SK-N-SH treated with all-trans-retinoic acid at 6 μM for 48 hours (cell line): ENCODE data around the gene VWF.

Experiments
- ATAC-seq: fragments of 200-7000 bp; cut with Tn5 transposase; 3 replicates; pipeline ENCODE4 v1.9.1; 2020; ENCODE audit warnings: mild to moderate bottlenecking, moderate library complexity
- ARNTL ChIP-seq: fragments of 450-650 bp; formaldehyde crosslinking; IDR thresholded peaks from 2 replicates; pipeline ENCODE4 v1.5.0; 2020; ENCODE audit warnings: low read depth, mild to moderate bottlenecking, moderate library complexity, borderline replicate concordance
- CSDC2 ChIP-seq: fragments of 250-450 bp; sonication (Bioruptor Pico); IDR thresholded peaks from 2 replicates; pipeline ENCODE4 v1.5.0; 2020; ENCODE audit warnings: mild to moderate bottlenecking, moderate library complexity
- ESRRG ChIP-seq: fragments of 250-450 bp; sonication (Bioruptor Pico); IDR thresholded peaks from 2 replicates; pipeline ENCODE4 v1.6.1; 2021; ENCODE audit warnings: mild to moderate bottlenecking
- GLIS3 ChIP-seq: fragments of 250-450 bp; sonication (Bioruptor Pico); IDR thresholded peaks from 2 replicates; pipeline ENCODE4 v1.5.0; 2020; ENCODE audit warnings: mild to moderate bottlenecking, moderate library complexity
- ISL1 ChIP-seq: fragments of 250-450 bp; sonication (Bioruptor Pico); IDR thresholded peaks from 2 replicates; pipeline ENCODE4 v2.1.2; 2022; ENCODE audit warnings: mild to moderate bottlenecking, moderate library complexity
- OSR1 ChIP-seq: fragments of 250-450 bp; sonication (Bioruptor Pico); IDR thresholded peaks from 2 replicates; pipeline ENCODE4 v1.8.0; 2022; ENCODE audit warnings: moderate library complexity, mild to moderate bottlenecking, inconsistent platforms
- PATZ1 ChIP-seq: fragments of 250-450 bp; sonication (Bioruptor Pico); IDR thresholded peaks from 2 replicates; pipeline ENCODE4 v1.8.0; 2020; ENCODE audit warnings: mild to moderate bottlenecking, moderate library complexity, borderline replicate concordance
- POU6F1 ChIP-seq: fragments of 250-450 bp; sonication (Bioruptor Pico); IDR thresholded peaks from 2 replicates; pipeline ENCODE4 v1.8.0; 2021; ENCODE audit warnings: low read depth, mild to moderate bottlenecking, moderate library complexity, borderline replicate concordance
- PPARA ChIP-seq: fragments of 250-450 bp; sonication (Bioruptor Pico); IDR thresholded peaks from 2 replicates; pipeline ENCODE4 v1.5.0; 2020; ENCODE audit warnings: mild to moderate bottlenecking, borderline replicate concordance
- RARB ChIP-seq: fragments of 250-450 bp; sonication (Bioruptor Pico); IDR thresholded peaks from 2 replicates; pipeline ENCODE4 v1.8.0; 2021; ENCODE audit warnings: mild to moderate bottlenecking, moderate library complexity
- SNAI2 ChIP-seq: fragments of 250-450 bp; sonication (Bioruptor Pico); IDR thresholded peaks from 2 replicates; pipeline ENCODE4 v1.5.0; 2020; ENCODE audit warnings: mild to moderate bottlenecking, moderate library complexity
- TCF4 ChIP-seq: fragments of 250-450 bp; sonication (Bioruptor Pico); IDR thresholded peaks from 2 replicates; pipeline ENCODE4 v1.8.0; 2021; ENCODE audit warnings: mild to moderate bottlenecking, moderate library complexity, borderline replicate concordance
- TOX ChIP-seq: fragments of 250-450 bp; sonication (Bioruptor Pico); IDR thresholded peaks from 2 replicates; pipeline ENCODE4 v1.8.0; 2021; ENCODE audit warnings: mild to moderate bottlenecking, moderate library complexity, borderline replicate concordance
- ZC3H10 ChIP-seq: fragments of 250-450 bp; sonication (Bioruptor Pico); IDR thresholded peaks from 2 replicates; pipeline ENCODE4 v1.5.1; 2021; ENCODE audit warnings: mild to moderate bottlenecking, moderate library complexity
- ZFP3 ChIP-seq: fragments of 250-450 bp; sonication (Bioruptor Pico); IDR thresholded peaks from 2 replicates; pipeline ENCODE4 v1.5.0; 2020; ENCODE audit warnings: mild to moderate bottlenecking, moderate library complexity
- ZFP30 ChIP-seq: fragments of 450-650 bp; formaldehyde crosslinking; IDR thresholded peaks from 2 replicates; pipeline ENCODE4 v1.5.0; 2022; ENCODE audit warnings: mild to moderate bottlenecking, moderate library complexity
- ZNF565 ChIP-seq: fragments of 450-650 bp; formaldehyde crosslinking; conservative IDR thresholded peaks from 2 replicates; pipeline ENCODE4 v1.5.0; 2020; ENCODE audit warnings: low read depth, mild to moderate bottlenecking, moderate library complexity
- ZNF70 ChIP-seq: fragments of 450-650 bp; formaldehyde crosslinking; IDR thresholded peaks from 2 replicates; pipeline ENCODE4 v1.5.0; 2020; ENCODE audit warnings: mild to moderate bottlenecking, moderate library complexity
- ZNF8 ChIP-seq: fragments of 450-650 bp; formaldehyde crosslinking; IDR thresholded peaks from 2 replicates; pipeline ENCODE4 v1.5.0; 2020; ENCODE audit warnings: mild to moderate bottlenecking, moderate library complexity
- TF ChIP-seq, protein P1 (sequence below): fragments of 250-450 bp; sonication (Bioruptor Pico); IDR thresholded peaks from 2 replicates; pipeline ENCODE4 v1.5.1; 2021; ENCODE audit warnings: mild to moderate bottlenecking, moderate library complexity
- TF ChIP-seq, protein P2 (sequence below): fragments of 250-450 bp; sonication (Bioruptor Pico); IDR thresholded peaks from 2 replicates; pipeline ENCODE4 v1.5.1; 2020; ENCODE audit warnings: low read depth, mild to moderate bottlenecking, moderate library complexity
- TF ChIP-seq, protein P3 (sequence below): fragments of 250-450 bp; sonication (Bioruptor Pico); IDR thresholded peaks from 2 replicates; pipeline ENCODE4 v1.5.0; 2020; ENCODE audit warnings: mild to moderate bottlenecking, moderate library complexity

VWF gene

GRCh38 chr12:6125310-6125608 lies 789 bp upstream of the VWF start:
- no peak for TF ChIP-seq SNAI2 (CRISPR knock-in tag)
- no peak for TF ChIP-seq ISL1 (CRISPR knock-in tag)
- no peak for TF ChIP-seq ESRRG (CRISPR knock-in tag)
- TF ChIP-seq ZNF8 (CRISPR knock-in tag), result no peak
- TF ChIP-seq PPARA (CRISPR knock-in tag), result no peak
- no peak for TF ChIP-seq GLIS3 (CRISPR knock-in tag)
- TF ChIP-seq ZC3H10, result no peak
- TF ChIP-seq CSDC2 (CRISPR knock-in tag), result no peak
- no peak for TF ChIP-seq RARB (CRISPR knock-in tag)
- TF ChIP-seq ZFP30 (CRISPR knock-in tag), result no peak
- TF ChIP-seq, protein P1, sequence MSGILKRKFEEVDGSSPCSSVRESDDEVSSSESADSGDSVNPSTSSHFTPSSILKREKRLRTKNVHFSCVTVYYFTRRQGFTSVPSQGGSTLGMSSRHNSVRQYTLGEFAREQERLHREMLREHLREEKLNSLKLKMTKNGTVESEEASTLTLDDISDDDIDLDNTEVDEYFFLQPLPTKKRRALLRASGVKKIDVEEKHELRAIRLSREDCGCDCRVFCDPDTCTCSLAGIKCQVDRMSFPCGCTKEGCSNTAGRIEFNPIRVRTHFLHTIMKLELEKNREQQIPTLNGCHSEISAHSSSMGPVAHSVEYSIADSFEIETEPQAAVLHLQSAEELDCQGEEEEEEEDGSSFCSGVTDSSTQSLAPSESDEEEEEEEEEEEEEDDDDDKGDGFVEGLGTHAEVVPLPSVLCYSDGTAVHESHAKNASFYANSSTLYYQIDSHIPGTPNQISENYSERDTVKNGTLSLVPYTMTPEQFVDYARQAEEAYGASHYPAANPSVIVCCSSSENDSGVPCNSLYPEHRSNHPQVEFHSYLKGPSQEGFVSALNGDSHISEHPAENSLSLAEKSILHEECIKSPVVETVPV (CRISPR knock-in tag), result no peak
- TF ChIP-seq, protein P2, sequence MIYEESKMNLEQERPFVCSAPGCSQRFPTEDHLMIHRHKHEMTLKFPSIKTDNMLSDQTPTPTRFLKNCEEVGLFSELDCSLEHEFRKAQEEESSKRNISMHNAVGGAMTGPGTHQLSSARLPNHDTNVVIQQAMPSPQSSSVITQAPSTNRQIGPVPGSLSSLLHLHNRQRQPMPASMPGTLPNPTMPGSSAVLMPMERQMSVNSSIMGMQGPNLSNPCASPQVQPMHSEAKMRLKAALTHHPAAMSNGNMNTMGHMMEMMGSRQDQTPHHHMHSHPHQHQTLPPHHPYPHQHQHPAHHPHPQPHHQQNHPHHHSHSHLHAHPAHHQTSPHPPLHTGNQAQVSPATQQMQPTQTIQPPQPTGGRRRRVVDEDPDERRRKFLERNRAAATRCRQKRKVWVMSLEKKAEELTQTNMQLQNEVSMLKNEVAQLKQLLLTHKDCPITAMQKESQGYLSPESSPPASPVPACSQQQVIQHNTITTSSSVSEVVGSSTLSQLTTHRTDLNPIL, result no peak
- no peak for TF ChIP-seq POU6F1 (CRISPR knock-in tag)
- TF ChIP-seq TOX (CRISPR knock-in tag), result no peak
- TF ChIP-seq, protein P3, sequence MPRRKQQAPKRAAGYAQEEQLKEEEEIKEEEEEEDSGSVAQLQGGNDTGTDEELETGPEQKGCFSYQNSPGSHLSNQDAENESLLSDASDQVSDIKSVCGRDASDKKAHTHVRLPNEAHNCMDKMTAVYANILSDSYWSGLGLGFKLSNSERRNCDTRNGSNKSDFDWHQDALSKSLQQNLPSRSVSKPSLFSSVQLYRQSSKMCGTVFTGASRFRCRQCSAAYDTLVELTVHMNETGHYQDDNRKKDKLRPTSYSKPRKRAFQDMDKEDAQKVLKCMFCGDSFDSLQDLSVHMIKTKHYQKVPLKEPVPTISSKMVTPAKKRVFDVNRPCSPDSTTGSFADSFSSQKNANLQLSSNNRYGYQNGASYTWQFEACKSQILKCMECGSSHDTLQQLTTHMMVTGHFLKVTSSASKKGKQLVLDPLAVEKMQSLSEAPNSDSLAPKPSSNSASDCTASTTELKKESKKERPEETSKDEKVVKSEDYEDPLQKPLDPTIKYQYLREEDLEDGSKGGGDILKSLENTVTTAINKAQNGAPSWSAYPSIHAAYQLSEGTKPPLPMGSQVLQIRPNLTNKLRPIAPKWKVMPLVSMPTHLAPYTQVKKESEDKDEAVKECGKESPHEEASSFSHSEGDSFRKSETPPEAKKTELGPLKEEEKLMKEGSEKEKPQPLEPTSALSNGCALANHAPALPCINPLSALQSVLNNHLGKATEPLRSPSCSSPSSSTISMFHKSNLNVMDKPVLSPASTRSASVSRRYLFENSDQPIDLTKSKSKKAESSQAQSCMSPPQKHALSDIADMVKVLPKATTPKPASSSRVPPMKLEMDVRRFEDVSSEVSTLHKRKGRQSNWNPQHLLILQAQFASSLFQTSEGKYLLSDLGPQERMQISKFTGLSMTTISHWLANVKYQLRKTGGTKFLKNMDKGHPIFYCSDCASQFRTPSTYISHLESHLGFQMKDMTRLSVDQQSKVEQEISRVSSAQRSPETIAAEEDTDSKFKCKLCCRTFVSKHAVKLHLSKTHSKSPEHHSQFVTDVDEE (CRISPR knock-in tag), result no peak
- TF ChIP-seq ARNTL (CRISPR knock-in tag), result no peak
- no peak for TF ChIP-seq TCF4 (CRISPR knock-in tag)
- TF ChIP-seq PATZ1 (CRISPR knock-in tag), result no peak
- TF ChIP-seq ZNF70 (CRISPR knock-in tag), result no peak
- TF ChIP-seq ZFP3, result no peak
- ATAC-seq, result no peak

DNA sequence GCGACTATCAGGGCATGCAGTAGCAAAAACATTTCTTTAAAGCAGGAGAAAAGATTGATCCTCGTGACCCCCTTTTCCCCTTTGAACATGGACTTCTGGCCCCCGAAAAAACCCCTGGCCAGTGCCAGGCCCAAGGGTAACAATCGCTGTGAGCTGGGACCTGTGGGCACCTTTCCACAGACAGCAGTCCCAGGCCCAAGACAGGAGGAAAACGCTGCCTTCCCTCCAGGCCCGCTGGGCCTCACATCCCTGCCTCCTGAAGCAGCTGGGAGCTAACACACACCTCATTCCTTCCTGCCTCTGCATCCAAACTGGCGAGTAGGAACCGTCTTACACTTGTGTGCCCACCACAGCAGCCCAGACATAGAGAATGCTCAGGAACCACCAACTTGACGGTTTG lies 1.2 kb downstream of the VWF start:
- TF ChIP-seq POU6F1 (CRISPR knock-in tag) (no peak), ZNF70 (CRISPR knock-in tag) (no peak), TCF4 (CRISPR knock-in tag) (no peak), ISL1 (CRISPR knock-in tag) (no peak), PPARA (CRISPR knock-in tag) (no peak), ZFP3 (no peak), TOX (CRISPR knock-in tag) (no peak), ZNF565 (no peak), OSR1 (no peak), ESRRG (CRISPR knock-in tag) (no peak), ZFP30 (CRISPR knock-in tag) (no peak)
- TF ChIP-seq, protein P2, result no peak
- TF ChIP-seq, protein P1 (CRISPR knock-in tag), result no peak
- TF ChIP-seq, protein P3 (CRISPR knock-in tag), result no peak
- ATAC-seq, result no peak
